NCI-H1417 (cell line): Measurements from ENCODE around the gene TMEM8B.

Experiments
- DNase-seq, 3 experiments: peaks; one replicate each; lab custom pipeline; 2025; lab: John Stamatoyannopoulos, UW

TMEM8B gene, protein sequence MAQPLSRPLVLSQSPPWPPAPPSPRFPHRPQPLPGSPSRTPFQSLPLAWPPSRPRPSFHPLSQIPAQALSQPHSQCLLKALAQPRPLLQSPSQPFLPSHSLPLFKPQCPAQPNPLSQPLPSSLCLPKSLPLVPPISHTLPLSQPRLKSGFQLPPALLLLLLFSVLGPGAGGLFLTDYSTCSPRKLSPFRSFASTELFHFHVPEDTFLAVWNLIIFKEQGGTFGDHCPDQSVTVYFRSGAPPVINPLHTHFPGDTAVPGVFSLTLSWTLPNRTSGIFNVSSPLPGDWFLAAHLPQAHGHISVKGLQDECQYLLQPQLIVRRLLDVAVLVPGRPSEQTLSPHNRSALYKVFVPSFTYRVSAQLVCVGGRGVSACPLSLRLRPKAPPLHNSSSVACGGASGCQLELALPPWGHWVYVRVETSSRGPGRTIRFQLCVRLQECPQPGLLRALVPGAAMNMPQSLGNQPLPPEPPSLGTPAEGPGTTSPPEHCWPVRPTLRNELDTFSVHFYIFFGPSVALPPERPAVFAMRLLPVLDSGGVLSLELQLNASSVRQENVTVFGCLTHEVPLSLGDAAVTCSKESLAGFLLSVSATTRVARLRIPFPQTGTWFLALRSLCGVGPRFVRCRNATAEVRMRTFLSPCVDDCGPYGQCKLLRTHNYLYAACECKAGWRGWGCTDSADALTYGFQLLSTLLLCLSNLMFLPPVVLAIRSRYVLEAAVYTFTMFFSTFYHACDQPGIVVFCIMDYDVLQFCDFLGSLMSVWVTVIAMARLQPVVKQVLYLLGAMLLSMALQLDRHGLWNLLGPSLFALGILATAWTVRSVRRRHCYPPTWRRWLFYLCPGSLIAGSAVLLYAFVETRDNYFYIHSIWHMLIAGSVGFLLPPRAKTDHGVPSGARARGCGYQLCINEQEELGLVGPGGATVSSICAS

DNA sequence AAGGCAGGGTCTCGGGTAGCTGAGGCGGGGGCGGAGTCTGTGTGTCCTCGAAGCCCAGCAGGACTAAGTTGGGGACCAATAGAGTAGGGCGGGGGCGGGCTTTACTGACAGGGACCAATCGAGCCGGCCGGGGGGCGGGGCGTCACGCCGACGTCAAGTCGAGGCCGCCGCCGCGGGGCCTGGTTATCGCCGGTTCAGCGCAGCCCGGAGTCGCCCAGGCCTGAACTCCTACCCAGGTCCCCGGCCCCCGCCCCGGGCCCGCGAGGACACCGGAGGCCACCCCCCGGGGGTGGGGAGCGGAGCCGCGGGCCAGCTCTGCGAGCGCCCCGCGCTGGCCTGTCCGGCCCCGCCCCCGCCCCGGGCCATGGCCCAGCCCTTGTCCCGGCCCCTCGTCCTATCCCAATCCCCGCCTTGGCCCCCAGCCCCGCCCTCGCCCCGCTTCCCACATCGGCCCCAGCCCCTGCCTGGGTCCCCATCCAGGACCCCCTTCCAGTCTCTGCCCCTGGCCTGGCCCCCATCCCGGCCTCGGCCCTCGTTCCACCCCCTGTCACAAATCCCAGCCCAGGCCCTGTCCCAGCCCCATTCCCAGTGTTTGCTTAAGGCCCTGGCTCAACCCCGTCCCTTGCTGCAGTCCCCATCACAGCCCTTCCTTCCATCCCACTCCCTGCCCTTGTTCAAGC lies at the start of gene TMEM8B:
TSS of gene TMEM8B (plus strand) at position 145 of the 680 bp plus-strand sequence. CDS start at position 365, 220 bp downstream.
- DNase-seq = peak; percentile 80 to 89 (median 81)

DNA sequence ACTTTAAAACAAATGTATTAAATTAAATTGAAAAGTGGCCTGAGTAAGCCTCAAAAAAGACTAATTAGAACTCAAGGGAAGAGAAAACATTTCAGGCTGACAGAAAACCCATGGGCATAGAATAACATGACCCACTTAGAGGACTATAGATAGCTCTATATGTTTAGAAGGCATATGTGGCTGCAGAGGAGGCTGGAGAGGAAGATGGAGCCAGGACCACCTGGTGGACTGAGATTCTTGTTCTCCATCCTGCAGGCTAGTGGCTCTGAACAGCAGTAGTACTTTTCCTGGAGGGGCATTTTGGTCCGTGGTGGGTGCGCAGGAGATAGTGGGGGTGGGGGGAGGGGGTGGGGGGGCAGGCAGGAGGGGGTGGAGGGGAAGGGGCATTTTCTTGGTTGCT lies 48.0 kb upstream of the TMEM8B start:
- no peak for DNase-seq

DNA sequence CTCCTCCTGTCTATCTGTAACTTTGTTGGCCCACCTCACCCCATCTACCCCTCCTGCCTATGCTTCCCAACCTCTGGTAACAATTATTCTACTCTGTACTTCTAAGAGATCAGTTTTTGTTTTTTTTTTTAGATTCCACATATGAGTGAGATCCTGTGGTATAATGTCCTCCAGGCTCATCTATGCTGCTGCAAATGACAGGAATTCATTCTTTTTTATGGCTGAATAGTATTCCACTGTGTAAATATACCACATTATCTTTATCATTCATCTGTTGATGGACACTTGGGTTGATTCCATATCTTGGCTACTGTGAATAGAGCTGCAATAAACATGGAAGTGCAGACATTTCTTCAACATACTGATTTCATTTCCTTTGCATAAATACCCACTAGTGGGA lies 45.6 kb upstream of the TMEM8B start:
- DNase-seq = no peak

DNA sequence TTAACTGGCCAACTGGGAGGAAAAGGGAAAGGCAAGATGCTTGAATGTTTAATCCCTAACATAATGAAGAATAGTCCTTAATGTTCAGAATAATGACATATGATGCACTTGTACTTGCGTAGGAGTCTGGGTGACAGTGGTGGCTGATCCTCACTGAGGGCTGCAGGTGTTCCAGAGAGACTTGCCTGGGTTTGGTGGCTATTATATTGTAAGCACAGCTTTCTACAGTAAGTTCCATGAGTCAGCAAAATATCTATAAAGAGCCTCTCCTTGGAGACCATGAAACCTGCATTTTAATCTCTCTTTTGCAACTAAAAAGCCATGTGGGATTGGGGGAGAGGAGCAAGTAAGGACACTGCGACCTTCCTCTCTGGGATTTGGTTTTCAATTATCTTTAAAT lies 39.5 kb upstream of the TMEM8B start:
- DNase-seq = no peak

DNA sequence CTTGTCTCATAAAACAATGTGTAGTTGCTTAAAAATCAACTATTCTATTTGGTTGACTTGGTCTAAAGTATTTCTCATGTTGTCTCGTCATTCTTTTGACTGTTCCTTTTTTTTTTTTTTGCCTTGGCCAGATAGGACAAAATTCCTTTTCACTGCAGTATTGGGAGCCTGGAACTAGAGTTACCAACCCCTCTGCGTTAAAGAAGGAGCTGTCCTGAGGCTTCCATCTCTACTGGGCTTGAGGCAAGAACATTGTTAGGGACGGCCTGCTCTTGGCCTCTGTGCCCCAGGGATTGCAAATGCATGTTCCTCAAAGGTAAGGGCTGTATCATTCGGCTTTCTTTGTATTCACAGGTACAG lies 39.0 kb upstream of the TMEM8B start:
- no peak for DNase-seq

DNA sequence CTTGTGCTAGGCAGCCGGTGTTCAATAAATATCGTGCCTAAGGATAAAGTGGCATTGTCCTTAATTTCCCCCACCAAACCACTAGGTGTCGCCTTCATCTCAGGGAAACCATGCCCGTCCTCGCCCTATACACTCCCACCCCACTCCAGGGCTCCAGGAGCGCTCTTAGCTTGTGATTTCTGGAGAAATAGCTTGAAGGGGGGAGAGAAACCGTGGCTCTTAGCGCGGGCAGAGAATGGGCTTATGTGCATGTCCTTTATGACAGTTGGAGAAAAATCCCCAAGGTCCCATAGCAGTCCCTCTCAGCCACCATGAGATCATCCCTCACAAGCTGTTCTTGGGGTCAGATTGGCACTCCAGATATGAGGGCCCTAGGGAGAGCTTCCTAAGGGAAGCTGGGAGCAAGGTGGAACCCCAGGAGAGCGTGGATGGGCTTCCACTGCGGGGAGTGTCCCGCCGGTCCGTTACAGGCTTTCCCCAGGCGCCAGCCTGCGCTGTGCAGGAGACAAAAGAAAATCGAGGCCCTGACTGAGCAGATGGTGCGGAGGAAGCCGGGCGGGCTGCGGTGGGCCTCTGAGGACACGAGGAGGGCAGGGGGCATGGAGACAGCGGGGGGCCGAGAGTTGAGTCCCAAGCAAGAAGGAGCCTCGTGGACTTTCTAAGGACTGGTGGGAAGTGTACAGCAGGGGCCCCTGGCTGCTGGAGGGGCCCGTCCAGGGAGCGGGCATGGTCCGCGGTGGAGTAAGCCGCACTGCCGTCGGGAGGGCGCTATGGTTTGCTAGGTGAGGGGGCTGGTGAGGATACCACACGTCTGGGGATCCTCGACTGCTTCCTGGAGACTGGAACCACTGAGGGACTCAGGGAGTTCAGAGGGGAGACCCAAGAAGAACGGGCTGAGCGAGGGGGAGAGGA lies 38.4 kb upstream of the TMEM8B start:
- DNase-seq = peak; percentile 53 to 74 (median 56)

DNA sequence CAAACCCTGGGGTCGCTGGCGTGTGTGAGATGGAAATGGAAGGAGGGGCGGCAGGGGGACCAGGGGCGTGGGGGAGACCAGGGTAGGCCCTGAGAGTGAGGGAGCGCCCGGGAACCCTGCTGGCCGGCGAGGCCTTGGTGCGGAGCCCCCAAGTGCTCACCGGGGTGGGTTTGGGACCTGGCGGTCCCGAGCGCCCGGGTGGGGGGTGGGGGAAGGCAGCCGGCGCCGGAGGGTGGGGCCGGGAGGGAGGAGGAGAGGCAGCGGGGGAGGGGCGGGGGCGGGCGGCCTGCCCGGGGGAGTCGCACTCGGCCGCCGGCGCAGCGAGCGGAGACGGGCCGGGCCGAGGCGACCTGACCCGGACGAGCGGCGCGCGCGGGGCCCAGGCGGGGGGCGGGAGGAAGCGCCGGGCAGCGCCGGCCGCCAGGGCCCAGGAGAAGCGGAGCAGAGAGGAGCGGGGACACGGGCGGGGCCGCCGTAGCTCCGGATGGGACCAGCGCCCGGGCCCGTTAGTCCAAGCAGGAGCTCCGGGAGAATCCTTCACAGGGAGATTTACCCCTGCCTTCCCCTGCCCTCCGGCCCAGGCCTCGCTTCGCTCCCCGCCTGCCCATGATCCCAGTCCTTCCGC lies 37.6 kb upstream of the TMEM8B start, which contains the start of gene NPR2:
TSS of gene NPR2 (plus strand) at position 295 of the 625 bp plus-strand sequence. CDS start 818 bp downstream, outside the sequence.
- no peak for DNase-seq

DNA sequence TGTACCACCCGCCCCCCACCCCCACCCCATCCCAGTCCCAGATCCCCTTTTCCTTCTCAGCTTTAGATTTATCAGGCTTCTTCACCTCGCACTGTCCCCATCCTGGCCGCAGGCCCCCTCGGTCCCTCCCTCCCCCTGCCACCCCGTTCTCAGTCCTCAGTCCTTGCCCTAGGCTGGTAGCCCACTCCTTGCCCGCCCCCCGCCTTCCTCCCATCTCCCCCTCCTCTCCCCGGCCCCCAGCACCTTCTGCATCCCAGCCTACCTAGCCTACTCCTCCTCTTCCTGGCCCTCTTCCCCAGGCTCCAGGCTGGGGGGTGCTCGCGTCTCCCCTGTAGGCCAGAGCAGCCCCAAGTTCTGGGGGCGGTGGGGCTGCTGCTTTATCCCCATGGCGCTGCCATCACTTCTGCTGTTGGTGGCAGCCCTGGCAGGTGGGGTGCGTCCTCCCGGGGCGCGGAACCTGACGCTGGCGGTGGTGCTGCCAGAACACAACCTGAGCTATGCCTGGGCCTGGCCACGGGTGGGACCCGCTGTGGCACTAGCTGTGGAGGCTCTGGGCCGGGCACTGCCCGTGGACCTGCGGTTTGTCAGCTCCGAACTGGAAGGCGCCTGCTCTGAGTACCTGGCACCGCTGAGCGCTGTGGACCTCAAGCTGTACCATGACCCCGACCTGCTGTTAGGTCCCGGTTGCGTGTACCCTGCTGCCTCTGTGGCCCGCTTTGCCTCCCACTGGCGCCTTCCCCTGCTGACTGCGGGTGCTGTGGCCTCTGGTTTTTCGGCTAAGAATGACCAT lies 36.8 kb upstream of the TMEM8B start:
- DNase-seq = no peak

DNA sequence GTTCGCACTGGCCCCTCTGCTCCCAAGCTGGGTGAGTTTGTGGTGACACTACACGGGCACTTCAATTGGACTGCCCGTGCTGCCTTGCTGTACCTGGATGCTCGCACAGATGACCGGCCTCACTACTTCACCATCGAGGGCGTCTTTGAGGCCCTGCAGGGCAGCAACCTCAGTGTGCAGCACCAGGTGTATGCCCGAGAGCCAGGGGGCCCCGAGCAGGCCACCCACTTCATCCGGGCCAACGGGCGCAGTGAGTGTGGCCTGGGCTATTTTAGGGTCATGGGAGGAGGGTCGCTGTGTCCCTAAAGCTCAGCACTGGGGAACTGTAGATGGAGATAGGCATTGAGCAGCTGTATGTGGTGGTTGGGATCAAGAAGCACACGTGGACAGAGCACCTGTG lies 36.2 kb upstream of the TMEM8B start:
- DNase-seq = no peak

DNA sequence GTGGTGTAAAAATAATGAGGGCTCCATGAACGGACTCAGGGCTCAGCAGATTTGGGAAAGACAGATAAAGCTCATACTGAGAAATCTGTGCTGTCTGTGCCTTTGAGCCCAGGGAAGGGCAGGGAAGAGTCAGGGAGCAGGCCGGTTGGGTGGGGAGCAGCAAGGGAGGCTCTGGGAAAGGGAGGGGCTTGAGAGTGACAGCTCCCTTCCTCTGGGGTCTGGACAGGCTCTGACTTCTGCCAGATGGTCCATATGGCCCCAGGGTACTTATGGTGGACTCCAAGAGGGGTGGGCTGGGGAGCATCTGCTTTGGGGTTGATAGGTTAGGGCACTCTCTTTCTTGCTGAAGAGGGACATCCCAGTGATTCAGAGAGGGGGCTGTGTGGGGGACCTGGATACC lies 35.6 kb upstream of the TMEM8B start:
- DNase-seq = no peak

DNA sequence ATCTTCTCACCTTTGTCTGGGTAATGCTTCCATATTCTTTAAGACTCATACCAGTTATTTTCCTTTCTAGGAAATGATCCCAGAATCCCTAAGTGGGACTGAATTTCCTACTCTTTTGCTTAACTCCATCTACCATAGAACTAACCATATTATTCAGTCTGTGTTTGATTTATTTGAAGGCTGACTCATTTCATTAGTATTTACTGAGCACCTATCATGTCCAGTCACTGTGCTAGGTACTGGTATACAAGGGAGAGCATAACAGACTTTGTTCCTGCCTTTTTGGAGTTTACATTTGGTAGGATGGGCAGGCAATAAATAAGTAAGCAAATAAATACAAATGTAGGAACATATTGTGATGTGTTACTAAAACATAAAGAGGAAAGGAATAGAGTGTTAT lies 33.3 kb upstream of the TMEM8B start:
- no peak for DNase-seq

DNA sequence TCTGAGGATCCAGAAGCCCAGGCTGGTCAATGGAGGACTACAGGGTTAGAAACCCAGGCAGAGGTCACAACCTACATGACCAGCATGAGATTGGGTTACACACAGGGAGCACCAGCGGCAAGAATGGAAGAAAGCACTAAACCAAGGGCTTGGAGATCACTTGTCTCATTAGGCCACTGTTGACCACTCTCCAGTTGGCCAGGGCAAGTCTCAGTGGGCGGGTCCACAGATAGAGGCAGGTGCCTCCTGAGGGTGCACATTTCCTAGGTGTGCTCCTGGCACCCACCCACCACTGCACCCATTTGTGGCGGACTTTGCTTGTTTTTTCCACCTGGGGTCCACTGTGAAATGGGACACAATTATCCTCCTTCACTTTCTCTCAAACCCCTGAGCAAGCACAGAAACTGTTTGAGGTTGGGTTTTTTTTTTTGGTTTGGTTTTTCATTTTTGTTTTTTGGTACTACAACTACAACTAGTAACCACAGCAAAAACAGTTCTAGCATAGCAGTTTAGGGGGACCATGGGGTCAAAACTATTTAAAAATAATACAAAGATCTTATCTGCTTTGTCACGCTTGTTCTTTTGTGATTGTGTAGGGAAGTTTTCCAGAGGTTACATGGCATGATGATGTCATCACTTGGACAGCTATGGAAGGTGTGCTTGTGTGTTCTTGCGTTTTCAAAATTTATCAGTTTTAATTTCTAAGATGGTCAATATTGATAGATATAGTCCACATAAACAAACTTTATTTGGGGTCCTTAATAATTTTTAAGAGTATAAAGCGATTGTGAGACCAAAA lies 31.5 kb upstream of the TMEM8B start:
- DNase-seq = no peak

DNA sequence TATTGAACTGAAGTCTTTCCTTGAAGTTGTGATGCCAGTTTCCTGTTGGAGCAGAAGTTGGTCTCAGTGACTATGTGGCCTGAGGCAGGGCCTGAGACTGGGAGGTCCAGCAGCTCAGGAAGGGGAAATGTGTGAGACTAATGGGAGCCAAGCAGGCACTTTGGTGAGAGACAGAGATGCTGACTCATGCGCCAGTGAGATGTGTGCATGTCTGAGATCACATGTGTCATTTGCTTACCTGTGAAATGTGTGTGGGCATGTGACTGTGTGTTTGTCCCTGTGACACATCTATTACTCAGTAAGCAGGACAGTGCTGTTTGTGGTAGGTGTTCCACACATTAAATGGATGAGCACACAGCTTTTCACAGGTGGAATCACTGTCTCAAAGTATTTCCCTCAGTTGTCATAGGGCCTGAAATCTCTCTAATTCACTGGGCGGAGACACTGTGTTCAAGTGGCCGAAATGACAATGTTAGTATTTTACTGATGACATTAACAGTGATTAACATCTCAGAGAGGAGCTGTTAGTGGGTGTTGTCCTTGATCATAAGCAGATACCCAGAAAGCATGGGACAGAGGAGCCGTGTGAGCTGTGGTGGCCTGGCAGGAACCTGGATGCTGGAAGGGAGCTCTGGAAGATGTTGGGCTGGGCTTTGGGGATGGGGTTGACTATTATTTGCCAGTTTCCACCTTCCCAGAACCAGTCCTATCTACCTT lies 30.2 kb upstream of the TMEM8B start:
- no peak for DNase-seq

DNA sequence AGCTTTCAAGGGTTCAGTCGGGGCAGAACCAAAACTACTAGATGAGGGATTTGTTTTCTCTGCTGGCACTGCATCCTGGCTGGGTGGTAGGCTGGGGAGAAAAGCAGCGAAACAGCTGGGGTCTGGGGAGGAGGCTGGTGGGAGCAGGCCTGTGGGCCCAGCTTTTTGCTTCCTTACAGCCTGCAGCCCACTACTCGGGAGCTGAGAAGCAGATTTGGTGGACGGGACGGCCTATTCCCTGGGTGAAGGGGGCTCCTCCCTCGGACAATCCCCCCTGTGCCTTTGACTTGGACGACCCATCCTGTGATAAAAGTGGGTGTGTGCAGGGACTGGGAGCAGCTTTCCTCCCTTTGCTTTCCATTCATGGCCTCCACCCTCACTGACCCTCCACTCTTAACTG lies 28.5 kb upstream of the TMEM8B start:
- DNase-seq = no peak

DNA sequence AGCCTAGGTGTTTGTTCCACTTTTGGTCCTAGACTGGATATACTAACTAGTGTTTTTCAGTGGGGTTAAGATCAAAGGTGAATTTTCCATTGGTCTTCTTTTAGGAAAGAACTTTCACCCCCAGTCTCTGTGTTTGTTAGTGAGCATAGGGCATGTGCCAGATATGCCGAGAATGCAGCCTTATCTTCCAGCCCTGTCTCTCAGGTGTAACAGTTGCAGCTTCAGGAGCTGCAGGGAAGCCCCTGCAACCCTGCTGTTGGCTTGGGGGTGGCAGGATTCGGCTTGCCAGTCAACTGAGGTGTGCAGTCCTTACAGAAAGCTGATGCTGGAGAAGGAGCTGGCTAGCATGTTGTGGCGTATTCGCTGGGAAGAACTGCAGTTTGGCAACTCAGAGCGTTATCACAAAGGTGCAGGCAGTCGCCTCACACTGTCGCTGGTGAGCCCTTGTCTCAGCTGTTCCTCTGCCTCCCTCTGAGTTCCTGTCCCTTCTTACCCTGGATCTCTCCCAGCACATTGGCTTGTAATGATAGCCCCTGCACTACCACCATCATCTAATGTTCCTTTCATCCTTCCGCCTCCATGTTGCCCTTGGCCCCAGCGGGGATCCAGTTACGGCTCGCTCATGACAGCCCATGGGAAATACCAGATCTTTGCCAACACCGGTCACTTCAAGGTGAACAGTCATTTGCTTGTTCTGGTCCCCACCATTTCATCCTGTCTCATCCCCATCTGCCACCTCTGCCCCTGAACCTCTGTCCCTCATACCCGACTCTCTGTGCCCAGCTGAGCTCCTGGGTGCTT lies 27.5 kb upstream of the TMEM8B start:
- DNase-seq = no peak

DNA sequence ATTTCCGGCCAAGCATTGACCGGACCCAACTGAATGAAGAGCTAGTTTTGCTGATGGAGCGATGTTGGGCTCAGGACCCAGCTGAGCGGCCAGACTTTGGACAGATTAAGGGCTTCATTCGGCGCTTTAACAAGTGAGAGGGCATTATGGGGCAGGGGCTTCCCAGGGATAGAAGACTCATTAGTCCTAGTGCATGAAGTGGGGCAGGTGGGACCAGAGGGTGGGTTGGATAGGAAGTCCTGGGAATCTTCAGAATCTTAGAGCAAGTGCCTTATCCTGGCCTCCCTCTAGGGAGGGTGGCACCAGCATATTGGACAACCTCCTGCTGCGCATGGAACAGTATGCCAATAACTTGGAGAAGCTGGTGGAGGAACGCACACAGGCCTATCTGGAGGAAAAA lies 22.9 kb upstream of the TMEM8B start:
- no peak for DNase-seq

DNA sequence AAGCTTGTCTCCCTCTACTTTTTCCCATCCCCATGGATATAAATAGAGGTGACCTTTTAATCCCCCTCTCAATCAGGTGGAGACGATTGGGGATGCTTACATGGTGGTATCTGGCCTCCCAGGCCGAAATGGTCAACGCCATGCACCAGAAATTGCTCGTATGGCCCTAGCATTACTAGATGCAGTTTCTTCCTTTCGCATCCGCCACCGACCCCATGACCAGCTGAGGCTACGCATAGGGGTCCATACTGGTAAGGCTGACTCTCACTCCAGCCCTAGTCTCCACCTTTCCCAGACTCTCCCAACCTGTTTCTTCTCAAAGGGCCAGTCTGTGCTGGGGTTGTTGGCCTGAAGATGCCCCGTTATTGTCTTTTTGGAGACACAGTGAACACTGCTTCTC lies 20.6 kb upstream of the TMEM8B start:
- DNase-seq = no peak

DNA sequence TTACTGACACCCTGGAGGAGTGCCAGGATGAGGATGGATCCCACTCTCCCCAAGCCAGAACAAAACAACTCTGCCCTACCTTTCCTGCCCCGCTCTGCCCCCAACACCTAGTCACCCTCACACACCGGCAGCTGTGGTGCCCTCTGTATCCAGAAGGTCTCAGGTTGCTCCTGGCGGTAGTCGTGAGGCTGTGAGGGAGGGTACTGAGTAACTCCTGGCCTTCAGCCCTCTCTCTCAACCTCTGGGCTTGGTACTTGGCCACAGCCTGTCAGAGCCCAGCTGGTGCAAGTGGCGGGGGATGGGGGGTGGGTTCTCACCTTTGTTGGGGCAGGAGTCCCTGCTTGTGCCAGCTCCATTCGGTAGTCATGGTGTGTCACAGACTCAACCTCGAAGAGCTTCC lies 18.9 kb upstream of the TMEM8B start:
- DNase-seq = no peak
